HG03175 (cell line): Measurements from ENCODE around the gene ARHGAP18.

Experiments used
- ATAC-seq: cut with Tn5 transposase; IDR thresholded peaks from one replicate; pipeline ENCODE4 v1.9.1; 2021; ENCODE audit warnings: mild to moderate bottlenecking, moderate library complexity; ENCODE audit not compliant: unreplicated experiment

ARHGAP18 gene

DNA sequence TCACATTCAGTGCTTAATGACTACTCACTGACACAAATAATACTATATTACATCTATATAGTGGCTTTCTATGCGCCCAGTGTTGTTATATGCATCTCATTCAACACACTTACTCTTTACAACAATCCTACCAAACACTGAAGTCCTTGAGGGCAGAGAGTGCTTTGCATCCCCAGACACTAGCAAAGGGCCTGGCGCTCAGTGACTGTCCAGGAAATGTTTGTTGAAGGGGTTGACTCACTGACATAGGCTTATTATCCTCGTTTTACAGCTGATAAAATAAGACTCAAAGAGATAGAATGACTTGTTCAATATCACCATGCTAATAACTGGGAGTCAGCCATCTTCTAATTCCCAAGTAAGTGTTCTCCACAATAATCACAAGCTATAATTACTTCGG, 163.3 kb downstream of the ARHGAP18 start:
- no peak for ATAC-seq

DNA sequence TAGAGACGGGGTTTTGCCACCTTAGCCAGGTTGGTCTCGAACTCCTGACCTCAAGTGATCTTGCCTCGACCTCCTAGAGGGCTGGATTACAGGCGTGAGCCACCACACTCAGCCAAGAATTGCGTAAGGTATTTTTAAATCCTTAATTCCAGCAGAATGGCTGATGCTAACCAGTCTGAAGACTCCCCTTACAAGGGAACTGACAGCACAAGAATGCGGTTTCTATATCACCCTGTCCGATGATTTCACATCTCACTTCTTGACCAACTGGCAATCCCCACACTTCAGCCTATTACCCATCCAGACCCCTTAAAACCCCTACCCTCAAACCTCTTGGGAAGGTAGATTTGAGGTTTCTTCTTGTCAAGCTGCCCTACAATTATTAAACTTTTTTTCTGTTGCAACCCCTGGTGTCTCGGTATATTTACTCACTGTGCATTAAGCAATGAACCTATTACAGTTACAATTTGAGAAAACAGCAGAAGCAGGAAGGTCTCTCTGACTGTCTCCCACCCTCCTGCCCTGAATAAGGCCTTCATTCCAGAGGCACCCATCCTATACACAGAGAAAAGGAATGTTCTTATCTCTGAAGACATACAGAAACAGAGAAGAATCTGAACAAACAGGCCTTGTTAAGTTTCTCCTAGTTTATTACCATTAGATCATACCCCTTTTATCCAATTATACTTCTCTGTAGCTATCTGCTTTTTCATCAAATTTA, 164.9 kb downstream of the ARHGAP18 start:
- ATAC-seq: no peak

DNA sequence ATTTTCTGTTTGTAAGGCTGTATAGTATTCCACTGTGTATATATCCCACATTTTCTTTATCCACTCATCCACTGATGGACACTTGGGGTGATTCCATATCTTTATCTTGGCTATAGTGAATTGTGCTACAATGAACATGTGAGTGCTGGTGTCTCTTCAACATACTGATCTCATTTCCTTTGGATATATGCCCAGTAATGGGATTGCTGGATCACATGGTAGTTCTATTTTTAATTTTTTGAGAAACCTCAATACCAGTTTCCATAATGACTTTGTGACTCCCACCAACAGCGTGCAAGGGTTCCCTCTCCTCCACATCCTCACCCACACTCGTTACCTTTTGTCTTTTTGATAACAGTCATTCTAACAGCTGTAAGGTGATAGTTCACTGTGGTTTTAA, 166.0 kb downstream of the ARHGAP18 start:
- ATAC-seq: no peak

DNA sequence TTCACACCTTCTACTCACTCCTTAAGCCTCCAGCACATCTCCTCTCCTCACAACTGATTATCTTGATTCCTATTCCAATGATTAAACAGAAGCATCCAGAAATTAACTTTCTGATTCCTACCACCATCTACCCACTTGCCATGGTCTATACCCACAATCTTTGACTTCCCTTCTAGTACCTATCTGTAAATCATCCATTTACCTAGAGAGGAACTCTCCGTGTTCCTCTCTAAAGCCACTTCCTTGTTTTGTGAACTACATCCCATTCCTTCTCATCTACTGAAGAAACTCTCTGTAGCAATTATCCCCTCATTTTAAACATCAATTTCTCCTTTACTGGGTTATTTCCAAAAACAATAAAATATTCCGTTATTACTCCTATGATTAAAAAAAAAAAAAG, 167.3 kb downstream of the ARHGAP18 start:
- no peak for ATAC-seq

DNA sequence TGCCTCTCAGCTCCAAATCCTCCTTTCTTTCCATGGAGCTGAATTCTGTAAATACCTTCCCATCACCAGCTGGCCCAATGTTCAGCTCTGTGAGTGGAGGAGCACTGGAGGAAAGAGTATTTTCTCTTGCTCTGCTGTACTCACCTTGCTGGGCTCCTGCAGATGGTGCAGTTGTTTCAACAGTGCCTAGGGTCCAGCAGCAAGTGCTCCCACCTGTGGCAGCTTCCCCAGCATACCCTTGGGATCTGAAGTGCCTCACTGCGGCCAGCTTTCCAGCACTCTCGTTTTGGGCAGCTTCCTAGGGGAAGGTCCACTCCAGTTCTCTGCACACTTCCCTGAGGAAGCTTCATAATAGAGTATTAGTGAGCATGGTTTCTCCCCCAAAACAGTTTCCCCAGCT, 170.9 kb downstream of the ARHGAP18 start:
- no peak for ATAC-seq

DNA sequence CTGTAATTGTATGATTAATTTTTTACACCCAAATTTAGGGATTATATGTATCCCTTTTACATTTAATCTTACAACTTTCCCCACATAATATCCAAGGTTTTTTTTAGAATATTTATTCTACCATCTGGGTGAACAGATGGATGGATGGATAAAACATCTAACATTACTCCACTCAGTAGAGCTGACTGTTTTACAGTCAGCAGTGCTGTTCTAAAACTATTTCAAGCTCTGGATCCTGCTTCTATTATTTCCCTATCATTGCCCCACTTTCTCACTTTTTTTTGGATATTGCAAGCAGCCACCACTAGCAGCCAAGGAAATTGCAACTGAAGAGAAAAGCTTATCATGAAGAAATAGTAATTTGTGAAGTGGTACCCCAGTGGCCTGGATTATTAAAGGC, 173.7 kb downstream of the ARHGAP18 start:
- no peak for ATAC-seq

DNA sequence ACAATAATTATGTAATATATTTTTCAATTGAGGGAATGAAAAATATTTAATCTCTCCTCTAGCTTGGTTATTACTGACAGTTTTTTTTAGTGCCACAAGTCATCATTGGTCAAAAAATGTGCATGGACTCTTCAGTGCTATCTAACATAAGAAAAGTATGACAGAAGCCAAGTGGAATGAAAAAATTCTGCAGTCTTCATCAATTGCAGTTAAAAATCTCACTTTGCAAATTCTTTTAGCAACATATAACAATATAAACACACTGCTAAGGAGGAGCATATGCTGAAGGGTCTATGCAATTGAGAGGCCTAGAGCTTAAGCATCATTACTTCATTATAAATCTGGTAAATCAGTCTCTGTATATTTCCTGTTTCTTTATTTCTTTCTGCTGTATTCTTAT, 175.1 kb downstream of the ARHGAP18 start:
- ATAC-seq: no peak
